Measurements from ENCODE around the gene DTNA. TPM values are rescaled to one million over a fixed set of nuclear protein-coding genes. Genes with fewer than 3 reads are reported as not detected.

The DTNA gene
- total RNA-seq, 1 experiment from 2014 or later: 9.6 TPM

GRCh38 chr18:34794348-34794747 is 84.2 kb downstream of the DTNA start:
- RAD21 ChIA-PET (ENCODE audit: low non-redundant PET in 1 of 2, low total read pairs in 2 of 2, uncharacterized antibody in 2 of 2, unreplicated experiment in 2 of 2): no interaction called here
- Histone ChIP-seq H3K9me3 (ENCODE audit: control insufficient read depth in 1 of 2, insufficient read depth in 1 of 2, low read depth in 1 of 2, low read length in 2 of 2) (no peaks in the 10 kb centered on the region), H3K36me3 (ENCODE audit: control insufficient read depth in 1 of 2, insufficient read depth in 2 of 2, low read length in 2 of 2) (no peaks in the 10 kb centered on the region), H3K27ac (ENCODE audit: low read depth, low read length) (no peak overlapping the region), H4K20me1 (ENCODE audit: insufficient read depth) (no peaks in the 10 kb centered on the region), H3K4me3 (replicated peaks in 1 of 2; ENCODE audit: low read depth in 1 of 2, low read length in 2 of 2) (no peak overlapping the region), H3K9ac (ENCODE audit: low read length) (no peak overlapping the region), H3K4me2 (ENCODE audit: low read length) (no peak overlapping the region), H3K79me2 (ENCODE audit: insufficient read depth, low read length) (no peaks in the 10 kb centered on the region), H3K4me1 (ENCODE audit: control insufficient read depth in 1 of 2, insufficient read depth in 2 of 2, low read length in 2 of 2) (no peaks in the 10 kb centered on the region), H3K27me3 (ENCODE audit: insufficient read depth, low read length) (no peaks in the 10 kb centered on the region), H3K9me2 (ENCODE audit: insufficient read depth) (no peaks in the 10 kb centered on the region), H2AFZ (ENCODE audit: low read depth, low read length, poor library complexity, severe bottlenecking) (no peak overlapping the region)
- BruUV-seq (replicated peaks): no TSS peak
- no peak for ATAC-seq
- intact Hi-C loops (cut with micrococcal nuclease): no loop called here
- no peak for DNase-seq (ENCODE audit: low read depth, low spot score)
- CTCF ChIA-PET: no interaction called here
- POLR2A ChIA-PET: no interaction called here
- TF ChIP-seq JUND (IDR thresholded peaks at IDR 0.05) (no peak), SRF (IDR thresholded peaks at IDR 0.05; ENCODE audit: low read depth) (no peak), ZFX (IDR thresholded peaks at IDR 0.05) (no peak), TCF7L2 (IDR thresholded peaks at IDR 0.05; ENCODE audit: borderline replicate concordance, extremely low read depth, insufficient read depth, insufficient read length) (no peak), ELF1 (IDR thresholded peaks at IDR 0.05; ENCODE audit: borderline replicate concordance, low read depth) (no peak), RAD21 (IDR thresholded peaks at IDR 0.05; ENCODE audit: low read depth) (no peak), FOSL1 (IDR thresholded peaks at IDR 0.05; ENCODE audit: low read depth) (no peak), EZH2phosphoT487 (IDR thresholded peaks at IDR 0.05; ENCODE audit: borderline replicate concordance) (no peak), POLR2AphosphoS5 (IDR thresholded peaks at IDR 0.05; ENCODE audit: low read depth, low read length) (no peak), REST (IDR thresholded peaks at IDR 0.05; ENCODE audit: low read depth) (no peak), CTCF (IDR thresholded peaks at IDR 0.05 in 2 of 3, conservative IDR thresholded peaks at IDR 0.05 in 1 of 3; ENCODE audit: borderline replicate concordance in 1 of 3, insufficient read depth in 1 of 3, low read depth in 2 of 3, low read length in 2 of 3) (no peak), SP1 (IDR thresholded peaks at IDR 0.05; ENCODE audit: low read depth) (no peak), ZNF274 (IDR thresholded peaks at IDR 0.05; ENCODE audit: low read depth, low read length) (no peak), ATF3 (IDR thresholded peaks at IDR 0.05) (no peak), SIN3A (IDR thresholded peaks at IDR 0.05; ENCODE audit: low read depth) (no peak), MAX (IDR thresholded peaks at IDR 0.05) (no peak), EZH2 (IDR thresholded peaks at IDR 0.05) (no peak)

All from HCT116 (cell line).